BLaER1 (cell line): ENCODE measurements around the gene DDX10.
"Not testable (repeated sequence)": the region's sequence is repeated elsewhere in the genome, so short reads cannot be mapped to it uniquely, and the experiment has no call there.

Source experiments
- H3K27ac ChIP-seq: shearing (Covaris generic); formaldehyde crosslinking; 2 replicates; pipeline ENCODE4 v1.8.1; 2022
- H3K27me3 ChIP-seq: shearing (Covaris generic); formaldehyde crosslinking; 2 replicates; pipeline ENCODE4 v1.8.1; 2022
- H3K36me3 ChIP-seq: shearing (Covaris generic); formaldehyde crosslinking; 2 replicates; pipeline ENCODE4 v1.8.1; 2022
- H3K4me1 ChIP-seq: shearing (Covaris generic); formaldehyde crosslinking; 2 replicates; pipeline ENCODE4 v1.8.1; 2022
- H3K4me2 ChIP-seq: shearing (Covaris generic); formaldehyde crosslinking; 2 replicates; pipeline ENCODE4 v1.8.1; 2022
- H3K4me3 ChIP-seq: shearing (Covaris generic); formaldehyde crosslinking; 2 replicates; pipeline ENCODE4 v1.8.1; 2022
- H3K9ac ChIP-seq: shearing (Covaris generic); formaldehyde crosslinking; 2 replicates; pipeline ENCODE4 v1.8.1; 2022
- H3K9me3 ChIP-seq: shearing (Covaris generic); formaldehyde crosslinking; 2 replicates; pipeline ENCODE4 v1.8.1; 2022
- H4K20me1 ChIP-seq: shearing (Covaris generic); formaldehyde crosslinking; 2 replicates; pipeline ENCODE4 v1.8.1; 2022
- Cebpa-rat ChIP-seq: shearing (Covaris generic); IDR thresholded peaks from 2 replicates; pipeline ENCODE4 v1.8.1; 2022

Gene DDX10

GRCh38 chr11:108629274-108629673, 35.6 kb upstream of the DDX10 start:
- H3K9me3 ChIP-seq: peaks cover 22% of the 10 kb centered on the region

GRCh38 chr11:108632041-108632704, 32.7 kb upstream of the DDX10 start:
- H3K27me3 ChIP-seq: no peaks in the 10 kb centered on the region
- H3K4me2 ChIP-seq: no peak overlapping the region
- TF ChIP-seq Cebpa-rat: no peak
- H3K9me3 ChIP-seq: peaks cover 22% of the 10 kb centered on the region
- no peaks in the 10 kb centered on the region for H3K4me1 ChIP-seq
- no peak overlapping the region for H3K9ac ChIP-seq
- no peaks in the 10 kb centered on the region for H3K36me3 ChIP-seq
- no peaks in the 10 kb centered on the region for H4K20me1 ChIP-seq
- H3K27ac ChIP-seq: no peak overlapping the region
- H3K4me3 ChIP-seq: no peak overlapping the region

More at GRCh38 chr11:108629274-108629673, 35.6 kb upstream of the DDX10 start:
- H3K9ac ChIP-seq: no peak overlapping the region
- H3K4me2 ChIP-seq: no peak overlapping the region
- H3K4me3 ChIP-seq: no peak overlapping the region
- H3K27ac ChIP-seq: no peak overlapping the region
- no peaks in the 10 kb centered on the region for H3K27me3 ChIP-seq
- no peaks in the 10 kb centered on the region for H3K36me3 ChIP-seq
- no peak for TF ChIP-seq Cebpa-rat
- no peaks in the 10 kb centered on the region for H3K4me1 ChIP-seq
- no peaks in the 10 kb centered on the region for H4K20me1 ChIP-seq

- no peak overlapping the region for H3K9ac ChIP-seq
- no peaks in the 10 kb centered on the region for H3K36me3 ChIP-seq
- no peak for TF ChIP-seq Cebpa-rat
- no peak overlapping the region for H3K4me2 ChIP-seq
- no peaks in the 10 kb centered on the region for H3K27me3 ChIP-seq
- H4K20me1 ChIP-seq: no peaks in the 10 kb centered on the region
- no peaks in the 10 kb centered on the region for H3K9me3 ChIP-seq
- no peaks in the 10 kb centered on the region for H3K4me1 ChIP-seq
- no peak overlapping the region for H3K4me3 ChIP-seq
- no peak overlapping the region for H3K27ac ChIP-seq
Measured at GRCh38 chr11:108635106-108635505, 29.8 kb upstream of the DDX10 start.

- Histone ChIP-seq H3K27me3 (no peaks in the 10 kb centered on the region), H3K9ac (no peak overlapping the region), H3K27ac (no peak overlapping the region), H3K36me3 (no peaks in the 10 kb centered on the region), H3K4me1 (no peaks in the 10 kb centered on the region), H3K4me3 (no peak overlapping the region), H3K4me2 (no peak overlapping the region), H4K20me1 (no peaks in the 10 kb centered on the region), H3K9me3 (no peaks in the 10 kb centered on the region)
- TF ChIP-seq Cebpa-rat: no peak
Measured at GRCh38 chr11:108636222-108636621, 28.6 kb upstream of the DDX10 start.

- Histone ChIP-seq H3K4me3 (no peak overlapping the region), H3K4me2 (no peak overlapping the region), H3K27me3 (no peaks in the 10 kb centered on the region), H3K27ac (no peak overlapping the region), H4K20me1 (no peaks in the 10 kb centered on the region), H3K36me3 (no peaks in the 10 kb centered on the region), H3K9me3 (no peaks in the 10 kb centered on the region), H3K4me1 (no peaks in the 10 kb centered on the region), H3K9ac (no peak overlapping the region)
- no peak for TF ChIP-seq Cebpa-rat
Measured at GRCh38 chr11:108639146-108639545, 25.7 kb upstream of the DDX10 start.

- not testable (repeated sequence) for H3K4me3 ChIP-seq, H3K9me3 ChIP-seq, H3K9ac ChIP-seq, H3K4me1 ChIP-seq, H4K20me1 ChIP-seq, H3K27me3 ChIP-seq, H3K4me2 ChIP-seq, H3K27ac ChIP-seq, H3K36me3 ChIP-seq
Measured at GRCh38 chr11:108641752-108642151, 23.1 kb upstream of the DDX10 start.

- Histone ChIP-seq H3K9me3 (no peaks in the 10 kb centered on the region), H3K9ac (no peak overlapping the region), H3K36me3 (no peaks in the 10 kb centered on the region), H3K4me2 (no peak overlapping the region), H4K20me1 (no peaks in the 10 kb centered on the region), H3K4me1 (no peaks in the 10 kb centered on the region), H3K4me3 (no peak overlapping the region), H3K27ac (no peak overlapping the region), H3K27me3 (no peaks in the 10 kb centered on the region)
- no peak for TF ChIP-seq Cebpa-rat
Measured at GRCh38 chr11:108643974-108644373, 20.9 kb upstream of the DDX10 start.

- Histone ChIP-seq H3K27me3 (no peaks in the 10 kb centered on the region), H3K27ac (no peak overlapping the region), H3K9ac (no peak overlapping the region), H3K4me2 (no peak overlapping the region), H3K4me3 (no peak overlapping the region), H3K9me3 (no peaks in the 10 kb centered on the region), H4K20me1 (no peaks in the 10 kb centered on the region), H3K36me3 (no peaks in the 10 kb centered on the region), H3K4me1 (no peaks in the 10 kb centered on the region)
- TF ChIP-seq Cebpa-rat: no peak
Measured at GRCh38 chr11:108645970-108646369, 18.9 kb upstream of the DDX10 start.

GRCh38 chr11:108647387-108647700, 17.5 kb upstream of the DDX10 start:
- H3K27ac ChIP-seq: no peak overlapping the region
- no peaks in the 10 kb centered on the region for H3K4me1 ChIP-seq
- TF ChIP-seq Cebpa-rat: no peak

GRCh38 chr11:108647701-108648527, 17.0 kb upstream of the DDX10 start:
- no peak for TF ChIP-seq Cebpa-rat
- H3K27ac ChIP-seq: no peak overlapping the region

More at GRCh38 chr11:108647387-108647700, 17.5 kb upstream of the DDX10 start:
- H3K9ac ChIP-seq: no peak overlapping the region
- H3K9me3 ChIP-seq: no peaks in the 10 kb centered on the region
- no peaks in the 10 kb centered on the region for H3K36me3 ChIP-seq
- no peak overlapping the region for H3K4me3 ChIP-seq
- no peak overlapping the region for H3K4me2 ChIP-seq
- H3K27me3 ChIP-seq: no peaks in the 10 kb centered on the region
- H4K20me1 ChIP-seq: no peaks in the 10 kb centered on the region

More at GRCh38 chr11:108647701-108648527, 17.0 kb upstream of the DDX10 start:
- H3K27me3 ChIP-seq: no peaks in the 10 kb centered on the region
- H3K4me3 ChIP-seq: no peak overlapping the region
- H3K9me3 ChIP-seq: no peaks in the 10 kb centered on the region
- no peaks in the 10 kb centered on the region for H3K36me3 ChIP-seq
- H3K9ac ChIP-seq: no peak overlapping the region
- H4K20me1 ChIP-seq: no peaks in the 10 kb centered on the region
- H3K4me1 ChIP-seq: no peaks in the 10 kb centered on the region
- H3K4me2 ChIP-seq: no peak overlapping the region
